IPS-NIHi7 (cell line): ENCODE data around the gene MMP13.
A peak's percentile ranks its signal among the peaks of the same experiment; 100 is the strongest.
"Not testable (repeated sequence)": the region's sequence is repeated elsewhere in the genome, so short reads cannot be mapped to it uniquely, and the experiment has no call there.

Source experiments
- DNase-seq: peaks from one replicate; pipeline ENCODE4 v3.0.0; 2012; ENCODE audit warnings: mixed read lengths; ENCODE audit errors: extremely low spot score

MMP13 gene

DNA sequence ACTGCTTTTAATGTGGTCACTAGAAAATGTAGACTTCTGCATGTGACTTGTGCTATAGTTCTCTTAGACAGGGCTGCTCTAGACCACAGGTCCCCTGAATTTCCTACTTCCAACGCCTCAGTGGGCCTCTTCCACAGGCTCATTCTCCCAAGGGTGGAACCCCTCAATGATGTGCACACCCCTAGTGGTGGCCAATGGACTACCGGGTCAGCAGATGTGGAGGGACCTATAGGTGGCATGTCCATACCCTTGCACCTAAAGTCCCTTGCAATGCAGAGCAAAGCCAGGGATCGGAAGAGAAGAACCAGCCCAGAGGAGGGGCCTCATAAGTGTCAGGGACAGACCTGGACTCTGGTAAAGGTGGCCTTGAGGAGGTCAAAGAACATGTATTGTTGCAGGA, 20.0 kb downstream of the MMP13 start:
- no peak for DNase-seq

DNA sequence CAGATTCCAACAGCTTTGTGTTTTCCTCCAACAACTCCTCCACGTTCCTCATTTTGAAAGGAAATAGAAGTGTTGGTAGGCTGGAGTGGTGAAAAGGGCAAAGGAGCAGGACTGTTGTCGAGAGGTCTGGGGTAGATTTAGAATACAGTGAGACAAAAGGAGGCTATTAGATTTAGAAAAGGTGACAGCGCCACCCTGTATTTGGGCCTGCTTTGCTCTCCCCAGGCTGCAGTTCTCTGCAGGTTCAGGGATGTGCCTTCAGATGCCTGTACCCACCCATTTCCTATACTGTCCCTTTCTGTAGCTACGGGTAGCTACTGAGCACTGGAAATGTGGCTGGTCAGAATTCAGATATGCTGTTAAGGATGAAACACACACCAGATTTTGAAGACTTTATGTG, 20.8 kb downstream of the MMP13 start:
- DNase-seq: peak; percentile 18

DNA sequence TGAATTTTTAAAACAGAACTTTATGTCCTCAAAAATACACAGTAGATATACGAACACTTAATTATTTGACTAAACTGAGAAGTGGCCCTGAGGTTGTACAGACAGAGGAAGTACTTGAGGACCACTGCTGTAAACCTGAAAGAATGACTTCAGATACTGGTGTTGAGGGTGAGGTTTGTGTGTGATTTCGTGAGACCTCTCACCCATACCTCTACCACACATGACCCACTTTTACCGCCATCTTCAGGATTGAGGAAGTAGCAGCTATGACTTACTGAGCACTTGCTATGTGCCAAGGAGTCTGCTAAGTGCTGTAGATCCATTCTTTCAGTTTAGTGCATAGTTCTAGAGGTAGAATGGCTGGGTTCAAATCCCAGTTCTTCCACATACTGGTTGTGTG, 21.9 kb downstream of the MMP13 start:
- no peak for DNase-seq

- no peak for DNase-seq
These were observed 22.9 kb downstream of the MMP13 start for GRCh38 chr11:102932678-102933077.

DNA sequence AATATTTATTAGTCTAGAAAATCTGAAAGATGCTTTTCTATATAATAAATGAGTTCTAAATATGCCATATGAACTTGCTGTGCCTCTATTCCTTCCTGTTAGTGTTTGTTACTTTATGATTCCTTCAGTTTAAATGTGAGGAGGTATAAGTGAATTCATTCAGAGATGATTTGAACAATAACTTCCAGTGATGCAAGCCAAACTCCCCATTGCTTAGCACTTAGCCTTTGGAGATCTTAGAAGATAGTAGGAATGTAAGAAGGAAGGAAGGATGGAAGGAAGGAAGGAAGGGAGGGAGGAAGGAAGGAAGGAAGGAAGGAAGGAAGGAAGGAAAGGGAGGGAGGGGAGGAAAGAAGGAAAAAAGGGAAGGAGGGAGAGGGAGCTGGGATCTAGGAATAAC, 25.1 kb downstream of the MMP13 start:
- no peak for DNase-seq

- no peak for DNase-seq
These were observed 25.6 kb downstream of the MMP13 start for GRCh38 chr11:102929972-102930371.

- DNase-seq: no peak
These were observed 26.4 kb downstream of the MMP13 start for GRCh38 chr11:102929166-102929565.

- no peak for DNase-seq
These were observed 27.3 kb downstream of the MMP13 start for GRCh38 chr11:102928247-102928646.

GRCh38 chr11:102927624-102927990, 27.9 kb downstream of the MMP13 start:
- DNase-seq: no peak

DNA sequence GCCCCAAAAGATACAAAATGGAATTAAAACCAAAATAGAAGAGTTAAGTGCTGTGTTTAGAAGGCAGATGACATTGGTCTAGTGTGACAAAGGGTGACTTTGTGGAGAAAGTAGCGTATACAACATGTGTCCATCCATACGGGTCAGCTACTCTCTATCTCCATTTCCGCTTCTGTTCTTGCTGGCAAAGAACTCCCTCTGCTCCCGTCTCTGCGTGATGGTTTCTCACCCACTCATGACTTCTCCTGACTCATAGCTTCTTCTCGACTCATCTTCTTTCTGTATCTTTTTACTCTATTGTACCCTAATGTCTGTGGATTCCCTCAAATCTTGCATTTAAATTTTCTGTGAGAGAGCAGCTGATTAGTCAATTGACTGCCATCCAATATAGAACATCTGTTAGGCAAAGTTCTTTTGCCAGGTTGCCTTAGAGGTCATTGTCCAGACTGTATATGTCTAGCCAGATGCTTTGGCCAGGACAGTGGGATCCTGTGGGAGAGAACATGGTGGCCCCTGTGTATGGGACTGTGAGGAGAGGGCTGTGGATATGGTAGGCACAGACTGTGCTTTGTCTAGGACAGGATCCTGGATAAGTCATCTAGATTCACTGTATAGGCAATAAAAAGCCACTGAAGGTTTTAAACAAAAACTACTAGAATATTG, 28.4 kb downstream of the MMP13 start:
- no peak for DNase-seq

- no peak for DNase-seq
These were observed 29.0 kb downstream of the MMP13 start for GRCh38 chr11:102926517-102926916.

DNA sequence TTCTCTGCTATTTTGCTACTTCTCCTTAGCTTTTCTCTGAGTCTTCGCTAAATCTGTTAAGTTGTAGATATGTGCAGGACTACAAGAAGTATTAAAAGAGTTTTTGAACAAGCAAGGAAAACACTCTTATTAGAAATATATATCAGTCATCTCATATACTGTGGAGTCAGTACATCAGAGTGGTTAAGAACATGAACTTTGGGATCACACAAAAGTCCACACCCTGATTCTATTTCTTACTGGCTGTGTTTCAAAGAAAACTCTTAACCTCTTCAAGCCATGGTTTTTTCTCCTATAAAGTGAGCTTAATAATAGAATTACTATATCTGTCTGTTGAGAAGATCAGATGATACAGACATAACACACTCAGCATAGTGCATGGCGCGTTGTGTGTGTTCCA, 29.5 kb downstream of the MMP13 start:
- no peak for DNase-seq

DNA sequence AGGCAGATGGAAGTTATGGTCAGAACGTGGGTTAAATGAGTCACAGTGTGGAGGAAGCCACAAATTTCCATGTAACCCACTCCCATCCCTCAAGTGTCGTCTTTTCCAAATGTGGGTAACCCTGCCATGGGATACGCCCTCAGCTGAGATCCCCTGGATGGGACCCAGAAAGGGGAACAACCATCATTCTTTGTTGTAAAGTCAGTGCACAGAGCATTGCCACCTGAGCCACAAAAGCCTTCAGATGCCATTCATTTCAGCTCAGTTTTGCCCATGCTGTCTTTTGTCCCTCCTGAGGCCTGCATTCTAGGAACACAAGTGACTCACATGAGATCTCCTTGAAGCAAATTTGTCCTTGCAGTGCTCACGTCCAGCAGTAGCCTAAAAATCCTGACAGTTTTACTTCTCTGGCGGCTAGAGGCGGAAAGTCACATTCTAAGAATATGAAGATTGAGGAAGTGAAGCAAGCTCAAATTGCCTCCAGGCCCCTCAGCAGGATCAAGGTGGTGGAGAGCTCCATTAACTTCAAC, 30.6 kb downstream of the MMP13 start:
- DNase-seq: no peak

- no peak for DNase-seq
These were observed 33.8 kb downstream of the MMP13 start for GRCh38 chr11:102921587-102922220.

DNA sequence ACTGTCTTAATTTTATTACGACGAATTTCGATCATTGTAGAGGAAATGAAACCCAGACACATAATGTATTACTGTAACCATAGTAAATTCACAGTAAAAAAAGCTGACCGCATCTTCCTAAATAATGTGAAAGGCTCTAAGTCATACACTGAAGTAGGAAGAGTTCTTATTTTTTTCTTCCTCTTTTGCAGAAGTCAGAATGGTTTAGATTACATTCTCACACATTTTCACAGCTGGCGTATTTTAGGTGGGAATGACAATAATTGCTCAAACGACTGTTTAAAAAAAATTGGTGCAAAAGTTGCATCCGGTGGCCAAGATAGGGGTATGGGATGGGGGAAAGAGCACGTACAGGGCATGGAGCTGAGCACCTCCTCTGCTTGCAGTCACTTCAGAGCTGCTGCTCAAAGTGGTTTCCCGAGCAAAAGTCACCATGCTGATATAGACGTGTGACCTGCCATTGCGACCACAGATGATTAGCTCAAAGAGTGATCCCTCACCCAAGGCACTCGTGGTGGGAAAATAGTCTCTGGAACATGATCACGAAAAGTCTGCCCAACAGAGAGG, 35.3 kb downstream of the MMP13 start:
- DNase-seq: no peak

- DNase-seq: no peak
These were observed 40.5 kb downstream of the MMP13 start for GRCh38 chr11:102915044-102915375.

DNA sequence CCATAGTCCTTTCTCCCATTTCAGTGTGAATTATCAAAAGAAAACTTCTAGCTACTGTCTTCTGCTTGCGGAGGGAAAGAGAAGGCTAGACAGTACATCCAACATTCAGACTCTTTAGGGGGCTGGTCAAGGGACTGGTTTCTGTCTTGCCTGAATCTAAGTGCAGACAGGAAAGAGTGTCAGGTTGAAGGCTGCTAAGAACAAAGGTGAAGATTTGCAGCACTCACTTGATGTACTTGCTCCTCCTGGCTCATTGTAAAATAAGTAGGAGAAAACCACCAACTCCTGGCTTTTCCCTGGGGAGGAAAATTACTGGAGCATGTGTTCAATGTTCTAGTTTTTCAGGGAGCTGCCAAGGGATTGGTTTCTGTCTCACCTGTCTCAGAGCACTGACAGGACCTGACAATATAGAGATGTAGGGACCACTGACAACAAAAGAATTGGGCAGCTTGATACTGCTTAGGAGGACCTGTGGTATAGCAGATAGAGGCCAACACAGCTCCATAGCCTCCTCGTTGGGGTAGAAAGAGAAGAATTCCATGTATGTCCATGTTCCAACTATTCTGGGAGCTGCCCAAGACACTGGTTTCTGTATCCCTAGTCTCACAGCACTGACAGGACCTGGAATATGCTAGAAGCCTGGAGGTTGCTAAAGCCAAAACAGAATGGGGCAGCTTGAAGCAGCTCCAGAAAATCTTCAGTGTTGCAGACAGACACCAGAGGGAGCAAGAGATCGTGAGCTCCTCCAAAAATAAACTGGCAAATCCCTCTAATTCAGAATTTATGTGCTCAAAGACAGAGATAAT, 41.1 kb downstream of the MMP13 start:
- peak; percentile 68 for DNase-seq

DNA sequence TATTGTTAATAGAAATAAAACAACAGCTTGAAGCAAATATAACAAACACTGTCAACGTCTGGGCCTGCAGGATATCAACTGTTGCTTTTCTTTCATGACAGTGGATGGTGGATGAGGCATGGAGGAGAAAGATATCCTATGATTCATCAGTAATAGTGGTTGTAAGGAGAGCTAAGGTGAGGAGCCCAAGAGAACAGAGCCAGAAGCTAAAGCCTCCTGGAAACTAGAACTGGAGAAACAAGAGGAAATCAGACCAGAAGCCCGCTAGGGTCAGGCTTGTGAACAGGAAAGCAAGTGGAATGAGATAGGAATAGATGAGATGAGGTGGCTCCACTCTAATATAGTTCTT, 43.1 kb downstream of the MMP13 start:
- no peak for DNase-seq

- DNase-seq: no peak
These were observed 43.6 kb downstream of the MMP13 start for GRCh38 chr11:102911758-102912481.

DNA sequence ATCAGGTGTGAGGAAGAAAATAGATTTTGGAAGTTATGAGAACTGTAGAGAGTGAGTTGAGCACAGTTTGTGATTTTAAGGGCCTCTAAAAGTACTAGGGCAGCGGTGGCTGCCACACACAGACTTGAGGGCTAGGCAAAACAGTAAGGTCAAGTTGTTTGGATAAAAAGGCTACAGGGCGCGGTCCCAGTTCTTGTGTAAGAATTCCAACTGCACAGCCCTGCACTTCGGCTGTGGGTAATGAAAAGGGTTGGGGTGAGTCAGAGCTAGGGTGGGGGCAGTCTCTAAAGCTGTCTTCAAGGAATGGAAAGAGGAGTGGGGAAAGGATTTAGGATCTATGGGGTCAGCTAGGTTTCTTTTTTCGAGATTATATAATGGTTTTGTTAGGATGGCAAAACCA, 49.7 kb downstream of the MMP13 start:
- DNase-seq: not testable (repeated sequence)

- DNase-seq: not testable (repeated sequence)
These were observed 51.6 kb downstream of the MMP13 start for GRCh38 chr11:102903895-102904294.

DNA sequence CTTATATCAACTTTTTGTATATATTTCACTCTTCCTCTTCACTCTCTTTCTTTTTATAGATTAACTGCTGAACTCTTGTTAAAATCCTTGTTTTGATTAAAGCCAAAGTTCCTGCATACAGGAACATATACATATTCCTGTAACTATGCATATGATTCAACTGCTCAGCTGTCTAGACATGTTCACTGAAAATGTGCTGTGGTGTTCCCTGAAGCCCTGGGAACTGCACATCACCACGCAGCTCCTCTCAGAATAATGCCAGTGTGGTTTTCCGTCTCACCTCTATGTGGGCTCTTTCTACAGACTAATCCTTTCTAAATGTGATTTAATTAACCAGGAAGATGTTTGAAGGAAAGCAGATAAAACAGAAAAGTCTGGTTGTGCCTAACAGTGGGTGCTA, 55.2 kb downstream of the MMP13 start:
- DNase-seq: no peak
